Putamen (tissue), 1 donor: ENCODE measurements around the gene ACSS2.
A peak's percentile ranks its signal among the peaks of the same experiment; 100 is the strongest.

ENCODE experiments used
- DNase-seq: peaks from one replicate; pipeline ENCODE4 v3.0.0-alpha.2; 2016; ENCODE audit warnings: low spot score

The ACSS2 gene

DNA sequence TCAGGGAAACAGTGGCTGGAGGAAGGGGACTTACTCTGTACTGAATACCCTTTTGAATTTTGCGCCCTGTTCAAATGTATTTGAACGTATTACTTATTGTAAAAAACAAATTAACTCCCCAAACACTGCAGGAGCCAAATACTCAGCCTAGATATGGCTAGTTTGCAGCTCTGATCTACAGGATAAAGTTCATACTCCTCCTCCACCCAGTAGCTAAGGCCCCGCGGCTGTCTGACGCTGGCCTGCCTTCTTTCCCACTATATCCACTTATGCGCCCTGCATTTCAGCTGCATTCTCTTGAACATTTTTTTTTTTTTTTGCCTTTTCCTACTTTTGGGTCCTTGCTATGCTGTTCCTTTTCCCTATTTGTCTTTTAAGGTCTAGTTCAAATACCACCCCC is 72.7 kb downstream of the ACSS2 start:
- DNase-seq: no peak

DNA sequence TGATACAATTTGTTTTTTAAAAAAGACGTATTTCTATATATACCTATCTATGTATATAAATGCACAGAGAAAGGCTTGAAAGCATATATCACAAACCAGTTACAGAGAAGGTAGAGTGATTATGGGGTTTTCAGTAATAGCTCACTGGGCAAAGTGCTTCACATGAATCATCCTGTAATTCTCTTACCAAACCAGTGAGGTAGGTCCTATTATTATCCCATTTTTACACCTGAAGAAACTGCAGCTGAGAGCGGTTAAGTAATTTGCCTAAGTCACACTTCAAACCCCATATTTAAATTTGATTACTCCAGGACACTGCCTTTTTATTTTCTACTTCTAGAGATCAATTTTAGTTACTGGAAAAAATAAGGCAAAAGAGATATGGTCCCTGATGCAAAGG is 74.8 kb downstream of the ACSS2 start:
- no peak for DNase-seq

DNA sequence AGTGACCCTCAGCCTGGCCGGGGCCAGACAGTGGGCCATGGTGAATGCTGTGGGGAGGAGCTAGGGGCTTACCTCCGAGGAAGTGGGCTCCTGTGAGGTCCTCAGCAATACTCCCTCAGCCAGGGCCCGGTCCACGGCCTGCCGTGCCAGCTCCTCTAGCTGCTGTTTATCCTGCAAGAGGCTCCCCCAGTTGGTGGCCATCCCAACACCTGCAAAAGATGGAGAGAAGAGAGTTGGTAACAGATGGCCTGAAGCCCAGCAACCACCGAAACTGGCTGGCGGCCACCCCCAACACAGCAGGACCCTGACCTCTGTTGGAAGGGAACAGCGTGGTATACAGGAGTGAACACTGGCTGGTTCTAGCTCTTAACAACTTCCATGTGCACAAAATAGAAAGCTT is 75.2 kb downstream of the ACSS2 start:
- no peak for DNase-seq

DNA sequence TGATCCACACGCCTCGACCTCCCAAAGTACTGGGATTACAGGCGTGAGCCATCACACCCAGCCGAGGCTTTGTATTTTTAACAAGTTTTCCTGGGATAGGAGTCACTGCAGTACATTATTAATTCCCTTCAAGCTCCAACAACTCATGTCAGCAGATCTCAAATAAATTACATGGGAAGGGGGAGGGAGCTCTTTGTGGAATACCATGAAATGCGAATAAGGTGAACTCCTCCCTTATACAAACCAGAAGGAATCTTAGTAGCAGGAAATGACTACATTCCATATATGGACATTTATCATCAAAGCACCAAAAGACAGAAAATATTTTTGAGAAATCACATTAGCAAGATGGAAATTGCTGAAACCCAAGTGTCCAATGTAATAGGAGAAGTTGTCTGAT is 76.3 kb downstream of the ACSS2 start:
- DNase-seq: no peak

DNA sequence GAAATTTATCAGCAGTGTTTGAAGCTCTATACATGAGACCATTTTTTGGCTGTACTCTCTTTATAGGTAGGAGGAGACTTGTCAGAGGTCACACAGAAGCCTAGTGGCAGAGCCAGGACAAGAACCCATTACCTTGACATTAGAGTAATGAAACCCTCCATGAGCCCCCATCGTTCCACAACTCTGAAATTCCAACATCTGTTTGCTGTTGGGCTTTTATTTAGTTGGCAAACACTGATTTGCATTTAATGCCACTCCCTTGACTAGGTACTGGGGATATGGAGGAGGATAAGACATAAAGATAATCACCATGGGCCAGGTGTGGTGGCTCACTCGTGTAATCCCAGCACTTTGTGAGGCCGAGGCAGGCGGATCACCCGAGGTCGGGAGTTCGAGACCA is 77.5 kb downstream of the ACSS2 start:
- DNase-seq: no peak

DNA sequence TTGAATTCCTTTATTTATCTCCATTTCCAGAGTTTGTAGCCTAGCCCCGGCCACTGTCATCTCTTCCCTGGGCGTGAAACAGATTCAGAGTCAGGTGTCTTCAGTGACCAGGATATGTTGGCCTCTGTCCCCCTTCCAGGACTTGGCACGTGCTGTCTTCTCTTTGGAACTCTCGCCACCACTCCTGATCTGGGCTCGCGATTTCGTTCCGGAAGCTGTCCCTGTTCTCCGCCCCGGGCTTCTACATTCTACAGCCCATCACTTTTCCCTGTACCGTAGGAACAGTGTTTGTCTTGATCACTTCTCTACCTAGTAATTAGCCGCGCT is 78.5 kb downstream of the ACSS2 start:
- no peak for DNase-seq

DNA sequence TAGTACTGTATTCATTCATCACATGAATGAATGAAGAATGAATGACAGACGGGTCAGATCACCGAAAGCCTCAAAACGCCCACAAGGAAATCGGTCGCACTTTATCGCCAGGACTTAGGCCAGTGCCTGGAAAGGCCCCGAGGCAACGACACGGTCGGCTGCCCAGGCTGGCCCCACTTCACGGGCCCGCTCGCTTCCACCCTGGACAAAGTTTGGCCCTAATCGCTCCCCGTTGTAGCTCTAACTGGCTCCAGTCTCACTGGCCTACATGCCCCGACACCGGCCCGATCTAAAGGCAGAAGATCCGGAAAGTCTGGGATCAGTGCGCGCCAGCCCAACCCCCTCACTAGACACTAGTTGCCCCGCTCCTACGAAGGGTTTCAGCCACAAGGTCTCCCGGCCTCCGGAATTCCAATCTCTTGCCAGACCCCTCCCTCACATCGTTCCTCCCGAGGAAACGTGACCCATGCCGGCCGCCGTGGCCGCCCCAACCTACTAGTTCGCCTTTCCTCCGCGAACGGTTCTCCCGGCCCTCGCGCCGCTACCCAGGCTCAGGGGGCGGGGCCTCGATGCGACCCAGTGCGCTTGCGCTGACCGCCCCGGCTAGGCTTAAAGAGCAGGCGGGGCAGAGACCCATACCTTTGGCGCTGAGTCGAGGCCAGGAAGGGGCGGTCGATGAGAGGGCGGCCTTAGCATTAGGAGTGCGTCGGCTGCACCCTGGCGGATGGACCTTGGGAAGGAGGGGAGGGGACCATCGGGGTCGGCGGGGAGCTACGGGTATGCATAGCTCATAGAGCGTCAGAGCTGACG is 79.0 kb downstream of the ACSS2 start, which contains the start of the genes GSS and MYH7B:
Gene GSS (minus strand): TSS at position 576 of the 810 bp plus-strand sequence. CDS start 3,954 bp downstream, outside the sequence.
Gene MYH7B (plus strand): TSS at position 638 of the 810 bp plus-strand sequence. CDS start 22,138 bp downstream, outside the sequence.
- peak; percentile 94 for DNase-seq

DNA sequence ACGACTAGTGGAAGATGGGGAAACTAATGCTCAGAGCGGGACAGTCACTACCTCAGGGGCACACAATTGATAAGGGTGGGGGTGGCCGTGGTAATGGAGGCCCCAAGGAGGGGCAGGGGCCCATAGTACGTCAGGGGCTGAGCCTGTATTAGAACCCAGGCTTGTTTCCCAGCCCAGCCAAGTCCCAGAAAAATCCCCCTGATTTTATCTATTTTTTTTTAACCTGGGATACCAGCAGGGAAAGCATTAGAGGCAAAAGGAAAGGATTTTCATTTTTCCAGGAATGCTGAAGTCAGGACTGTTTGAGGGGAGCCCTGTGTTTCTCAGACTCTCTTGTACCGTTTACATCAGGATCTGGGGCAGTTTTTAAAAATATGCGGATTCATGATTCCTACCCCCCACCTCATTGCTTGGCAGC is 79.6 kb downstream of the ACSS2 start:
- DNase-seq: no peak

DNA sequence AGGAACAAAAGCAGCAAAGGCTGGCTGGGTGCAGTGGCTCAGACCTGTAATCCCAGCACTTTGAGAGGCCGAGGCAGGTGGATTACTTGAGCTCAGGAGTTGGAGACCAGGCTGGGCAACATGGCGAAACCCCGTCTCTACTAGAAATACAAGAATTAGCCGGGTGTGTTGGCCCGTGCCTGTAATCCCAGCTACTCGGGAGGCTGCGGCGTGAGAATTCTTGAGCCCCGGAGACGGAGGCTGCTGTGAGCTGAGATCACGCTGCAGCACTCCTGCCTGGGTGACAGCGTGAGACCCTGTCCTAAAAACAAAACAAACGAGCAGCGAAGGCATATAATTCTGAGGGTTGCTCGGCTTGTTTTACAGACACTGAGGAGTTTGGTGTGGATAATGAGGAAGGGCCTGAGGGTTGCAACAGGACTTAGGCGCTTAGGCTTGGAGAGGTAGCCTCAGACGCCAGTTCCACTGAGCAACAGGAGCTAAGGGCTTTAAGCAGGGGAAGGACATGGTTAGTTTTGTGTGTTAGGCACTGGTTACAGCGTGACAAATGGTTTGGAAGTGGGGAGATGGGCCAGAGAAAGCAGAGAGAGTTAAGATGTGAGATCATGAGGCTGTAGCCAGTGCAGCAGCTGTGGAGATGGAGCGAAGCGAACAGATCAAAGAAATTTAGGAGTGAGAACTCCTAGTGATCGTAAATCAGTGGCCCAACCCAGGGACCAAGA is 80.5 kb downstream of the ACSS2 start:
- no peak for DNase-seq

DNA sequence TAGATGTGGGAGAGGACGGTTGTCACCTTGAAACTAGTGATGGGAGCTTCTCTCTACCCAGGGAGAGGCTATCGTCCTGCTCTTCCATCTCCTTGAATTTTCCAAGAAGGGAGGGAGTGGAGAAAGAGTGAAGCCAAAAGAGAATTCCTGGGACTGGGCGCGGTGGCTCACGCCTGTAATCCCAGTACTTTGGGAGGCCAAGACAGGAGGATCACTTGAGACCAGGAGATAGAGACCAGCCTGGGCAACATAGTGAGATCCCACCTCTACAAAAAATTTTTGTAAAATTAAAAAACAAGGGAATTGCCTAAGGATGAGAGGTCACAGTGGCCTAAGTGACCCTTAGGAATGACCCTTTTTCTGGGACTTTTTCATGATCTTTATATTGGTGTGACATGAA is 88.1 kb downstream of the ACSS2 start:
- DNase-seq: no peak

DNA sequence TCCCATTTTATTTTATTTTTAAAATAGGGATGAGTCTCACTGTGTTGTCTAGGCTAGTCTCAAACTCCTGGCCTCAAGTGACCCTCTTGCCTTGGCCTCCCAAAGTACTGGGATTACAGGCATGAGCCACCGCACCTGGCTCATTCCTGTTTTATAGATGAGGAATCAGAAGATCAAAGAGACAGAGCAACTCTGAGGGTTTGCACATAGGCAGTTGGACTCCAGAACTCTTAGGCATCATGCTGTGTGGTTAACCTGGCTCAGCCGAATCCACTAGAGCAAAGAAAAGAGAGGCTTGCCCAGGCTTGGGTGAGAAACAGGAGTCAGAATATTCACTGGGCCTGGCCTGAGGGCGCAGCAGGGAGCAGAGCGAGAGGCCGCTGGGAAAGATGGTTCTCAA is 88.6 kb downstream of the ACSS2 start:
- DNase-seq: no peak

DNA sequence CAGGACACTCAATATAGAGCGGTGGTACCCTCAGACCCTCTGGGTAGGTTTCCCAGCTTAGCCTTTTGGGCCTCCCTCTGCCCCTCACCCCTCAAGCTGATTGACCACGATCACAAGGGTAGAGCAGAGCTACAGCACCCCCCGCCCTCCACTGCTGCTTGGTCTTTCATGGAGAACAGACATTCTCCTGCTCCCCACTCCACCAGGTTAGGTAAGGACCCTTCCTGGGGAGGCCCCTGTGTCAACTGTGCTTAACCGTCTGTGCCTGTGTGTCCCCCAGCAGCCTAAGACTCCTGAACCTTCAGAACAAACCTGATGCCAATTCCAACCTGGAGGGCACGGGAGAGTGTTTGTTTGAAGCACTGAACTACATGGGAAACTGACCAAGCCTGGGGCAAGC is 91.0 kb downstream of the ACSS2 start:
- DNase-seq: no peak

DNA sequence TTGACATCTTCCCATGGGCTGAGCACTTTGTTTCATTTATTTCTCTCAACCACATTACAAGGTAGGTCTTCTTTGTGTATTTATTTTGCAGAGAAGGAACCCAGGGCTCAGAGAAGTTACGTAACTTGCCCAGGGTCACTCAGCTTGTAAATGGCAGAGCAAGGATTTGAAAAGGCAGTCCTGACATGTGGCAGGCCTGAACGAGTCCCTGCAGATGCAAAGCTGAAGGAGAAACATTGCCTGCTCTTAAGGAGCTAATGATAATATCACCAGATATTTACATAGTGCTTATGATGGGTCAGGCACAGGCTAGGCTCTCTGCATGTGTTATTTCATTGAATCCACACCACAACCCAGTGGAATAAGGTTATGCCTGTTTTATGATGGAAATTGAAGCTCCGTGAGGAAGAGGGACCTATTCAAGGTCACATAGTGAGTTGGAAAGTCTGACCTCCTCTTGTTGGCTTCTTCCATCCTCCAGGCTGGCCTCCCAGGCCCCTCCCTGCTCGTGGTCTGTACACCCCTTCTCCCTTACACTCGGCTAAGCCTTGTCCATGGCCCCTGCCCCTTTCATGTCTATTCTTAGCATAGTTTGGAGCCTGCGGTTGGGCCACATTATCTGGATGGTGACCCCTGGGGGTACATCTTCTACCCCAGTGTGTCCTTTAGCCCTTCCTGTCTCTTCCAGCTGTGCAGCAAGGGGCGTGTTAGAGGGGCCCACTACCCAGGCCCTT is 91.8 kb downstream of the ACSS2 start:
- no peak for DNase-seq

DNA sequence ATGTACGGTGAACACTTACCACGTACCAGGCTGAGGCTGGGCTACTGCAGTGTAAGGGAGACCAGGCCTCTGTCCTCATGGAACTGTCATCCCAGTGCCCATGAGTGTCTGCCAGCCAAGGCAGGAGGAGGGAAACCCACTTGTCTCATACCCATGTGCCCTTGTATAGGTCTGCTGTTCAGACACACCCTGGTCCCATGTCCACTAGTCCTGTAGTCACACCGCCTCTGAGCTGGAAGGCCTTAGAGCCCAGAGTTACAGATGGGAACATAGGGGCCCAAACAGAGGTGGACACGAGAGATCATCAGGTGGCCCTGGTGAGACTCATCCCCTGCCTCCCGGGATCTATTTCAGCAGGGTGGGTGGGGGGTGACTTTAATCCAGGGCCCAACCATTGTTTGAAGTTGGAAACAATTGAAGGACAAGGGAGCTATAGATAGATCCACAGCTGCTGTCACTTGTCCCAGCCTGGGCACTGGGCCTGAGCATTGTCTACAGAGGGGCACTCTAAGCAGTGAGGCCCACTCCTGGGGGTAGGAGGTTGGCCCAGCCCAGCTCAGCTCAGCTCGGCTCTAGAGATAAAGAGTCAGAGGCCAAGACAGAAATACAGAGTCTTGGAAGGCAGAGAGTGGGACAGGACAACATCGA is 93.9 kb downstream of the ACSS2 start:
- peak; percentile 86 for DNase-seq

DNA sequence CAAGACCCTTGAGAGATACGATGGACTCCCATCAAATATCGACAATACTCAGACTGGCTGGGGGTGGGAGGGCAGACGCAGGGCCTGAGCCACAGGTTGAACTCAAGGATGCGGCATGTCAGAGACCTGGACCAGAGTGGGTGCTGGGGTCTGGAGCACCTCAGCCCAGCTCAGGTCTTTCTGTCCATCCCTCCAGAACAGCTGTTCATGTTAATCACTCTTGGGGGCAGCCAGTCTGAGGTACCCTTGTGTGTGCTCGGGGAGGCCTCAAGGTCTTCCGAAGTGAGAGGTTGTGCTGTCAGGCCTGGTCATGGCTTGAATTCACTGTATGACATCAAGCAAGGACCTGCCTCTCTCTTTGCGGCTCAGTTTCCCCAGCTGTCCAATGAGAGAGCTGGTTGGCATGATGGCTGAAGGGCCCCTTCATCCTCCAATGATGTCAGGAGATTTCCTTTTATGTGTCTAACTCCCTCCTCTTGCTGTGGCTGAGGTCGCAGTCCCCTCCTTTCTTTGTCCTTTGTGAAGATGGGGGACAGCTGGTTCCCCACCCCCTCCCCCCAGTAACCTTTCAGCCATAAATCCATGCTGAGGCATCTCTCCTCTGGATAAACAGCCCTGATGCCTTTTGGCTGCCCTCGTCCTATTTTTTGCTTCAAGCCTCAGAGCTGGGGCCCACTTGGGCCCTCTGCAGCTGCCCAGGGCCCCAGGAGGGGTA is 94.6 kb downstream of the ACSS2 start:
- DNase-seq: peak; percentile 27

DNA sequence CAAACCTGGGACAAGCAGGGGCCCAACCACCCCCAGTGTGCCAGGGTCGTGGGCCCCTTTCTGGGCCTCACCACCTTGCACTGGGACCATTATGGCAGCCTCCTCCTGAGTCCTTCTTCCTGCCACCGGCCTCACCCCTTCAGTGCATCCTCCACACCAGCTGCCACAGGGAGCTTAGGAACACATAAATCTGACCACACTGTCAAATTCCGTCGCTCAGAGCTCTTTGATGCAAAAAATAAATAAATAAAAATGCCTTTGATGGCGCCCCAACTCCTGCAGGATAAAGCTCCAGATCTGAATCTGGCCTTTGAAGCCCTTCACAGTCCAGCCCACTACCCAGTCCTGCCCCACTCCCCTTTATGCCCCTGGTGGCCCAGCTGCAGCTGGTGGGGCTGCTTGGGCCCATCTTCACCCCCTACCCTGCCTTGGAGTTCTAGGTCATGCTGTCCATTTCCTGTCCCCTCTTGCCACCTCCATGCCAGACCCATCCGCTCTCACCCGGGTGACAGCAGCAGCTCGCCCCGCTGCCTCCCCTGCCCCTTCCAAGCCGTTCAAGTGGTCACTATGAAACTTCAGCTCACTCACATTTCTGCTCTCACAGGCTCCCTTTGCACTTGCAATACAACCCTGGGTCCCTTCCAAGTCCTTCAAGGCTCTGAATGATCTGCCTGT is 95.3 kb downstream of the ACSS2 start:
- no peak for DNase-seq

DNA sequence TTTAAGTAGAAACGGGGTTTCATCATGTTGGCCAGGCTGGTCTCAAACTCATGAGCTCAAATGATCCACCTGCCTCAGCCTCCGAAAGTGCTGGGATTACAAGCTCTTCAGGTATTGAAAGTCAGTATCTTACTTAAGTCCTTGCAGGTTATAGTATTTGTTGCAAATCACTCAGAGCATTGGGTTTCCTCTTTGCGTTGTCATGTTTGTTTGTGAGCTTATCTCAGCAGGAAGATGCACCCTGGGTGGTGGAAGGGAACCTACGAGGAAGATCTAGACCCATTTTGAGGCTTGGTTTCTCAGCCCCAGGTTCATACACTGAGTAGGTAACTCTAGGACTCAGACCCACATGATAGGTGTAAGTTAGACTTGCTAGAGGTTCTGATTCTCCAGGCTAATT is 97.8 kb downstream of the ACSS2 start:
- DNase-seq: no peak

DNA sequence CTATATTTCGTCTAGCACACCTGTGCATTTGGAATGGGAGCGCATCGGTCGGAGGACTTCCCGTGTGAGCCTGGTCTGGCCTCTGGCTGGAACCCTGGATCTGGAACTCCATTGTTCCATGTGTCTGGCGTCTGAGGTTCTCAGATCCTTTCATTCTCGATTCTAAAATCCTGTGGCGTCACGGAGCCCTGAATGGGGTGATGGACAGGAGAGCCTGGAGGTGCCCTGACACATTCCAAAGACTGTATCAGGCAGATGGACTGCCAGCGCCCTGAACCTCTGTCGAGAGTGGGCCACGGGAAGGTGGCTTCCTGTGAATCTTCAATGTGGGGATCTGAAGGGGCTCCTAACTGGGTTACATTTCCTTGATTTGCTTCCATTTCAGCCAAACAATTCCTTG is 99.9 kb downstream of the ACSS2 start:
- DNase-seq: no peak
